ENCODE results near the gene SRBD1.

Gene SRBD1

DNA sequence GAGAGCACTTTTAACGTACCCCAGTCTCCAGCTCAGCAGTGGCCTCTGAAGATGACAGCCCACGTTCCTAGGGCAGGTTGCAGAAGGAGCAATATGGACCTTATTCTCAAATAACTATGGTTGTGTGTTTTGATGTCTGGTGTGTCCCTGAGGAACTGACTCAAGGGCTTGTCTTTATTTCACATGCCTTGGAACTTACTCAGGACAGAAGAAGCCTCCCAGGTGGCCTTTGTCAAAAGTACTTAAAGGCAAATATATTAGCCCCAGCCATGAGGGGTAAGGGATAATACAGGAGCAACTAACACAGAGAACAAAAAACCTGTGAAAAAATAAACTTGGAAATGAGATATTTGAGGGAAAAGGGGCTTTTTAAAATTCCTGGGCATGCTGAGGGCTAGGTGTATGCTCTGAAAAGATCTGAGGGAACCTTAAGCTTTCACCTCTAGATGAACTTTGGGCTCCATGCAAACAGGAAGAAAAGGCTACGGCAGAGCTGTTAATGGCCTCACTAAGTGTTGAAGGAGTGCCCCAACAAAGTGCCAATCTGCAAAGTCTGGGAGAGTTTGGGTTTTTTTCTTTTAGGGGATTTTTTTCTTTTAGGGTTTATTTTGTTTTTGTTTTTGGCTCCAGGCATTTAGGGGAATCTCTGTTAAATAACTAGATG, 40.3 kb downstream of the SRBD1 start:
- FAIRE-seq (no peak), DNase-seq (ENCODE audit: insufficient read length, low spot score) (no peak)
- TF ChIP-seq POLR2A (IDR thresholded peaks at IDR 0.05; ENCODE audit: low read depth, low read length), result no peak

GRCh38 chr2:45568935-45569334, 42.1 kb downstream of the SRBD1 start:
- FAIRE-seq (peak; percentile 90), DNase-seq (ENCODE audit: insufficient read length, low spot score) (no peak)
- no peak for TF ChIP-seq POLR2A (IDR thresholded peaks at IDR 0.05; ENCODE audit: low read depth, low read length)

- DNase-seq (ENCODE audit: insufficient read length, low spot score) (no peak), FAIRE-seq (peak; percentile 97)
- TF ChIP-seq POLR2A (IDR thresholded peaks at IDR 0.05; ENCODE audit: low read depth, low read length), result no peak
Measured at GRCh38 chr2:45567974-45568789, 42.9 kb downstream of the SRBD1 start.

DNA sequence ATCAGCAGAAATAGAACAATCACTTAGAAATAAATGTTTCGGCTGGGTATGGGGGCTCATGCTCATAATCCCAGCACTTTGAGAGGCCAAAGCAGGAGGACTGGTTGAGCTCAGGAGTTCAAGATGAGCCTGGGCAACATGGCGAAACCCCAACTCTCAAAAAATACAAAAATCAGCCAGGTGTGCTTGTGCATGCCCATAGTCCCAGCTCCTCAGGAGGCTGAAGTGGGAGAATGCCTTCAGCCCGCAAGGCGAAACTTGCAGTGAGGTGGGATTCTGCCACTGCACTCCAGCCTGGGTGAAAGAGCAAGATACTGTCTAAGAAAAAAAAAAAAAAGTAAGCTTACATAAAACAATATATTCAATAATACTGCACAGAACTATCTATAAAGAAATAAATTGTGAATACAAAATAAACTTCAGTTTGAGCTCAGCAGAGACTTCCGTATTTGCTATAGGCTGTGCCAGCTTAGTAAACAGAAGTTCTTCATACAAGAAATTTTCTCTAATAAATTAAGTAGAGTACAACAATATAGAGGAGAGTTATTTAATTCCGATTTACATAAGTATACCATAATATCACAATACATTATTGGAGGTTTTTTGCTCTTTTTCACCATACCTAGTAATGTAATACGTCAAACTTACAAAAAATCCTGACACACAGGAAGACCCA, 43.6 kb downstream of the SRBD1 start:
- FAIRE-seq (no peak), DNase-seq (ENCODE audit: insufficient read length, low spot score) (no peak)
- no peak for TF ChIP-seq POLR2A (IDR thresholded peaks at IDR 0.05; ENCODE audit: low read depth, low read length)

DNA sequence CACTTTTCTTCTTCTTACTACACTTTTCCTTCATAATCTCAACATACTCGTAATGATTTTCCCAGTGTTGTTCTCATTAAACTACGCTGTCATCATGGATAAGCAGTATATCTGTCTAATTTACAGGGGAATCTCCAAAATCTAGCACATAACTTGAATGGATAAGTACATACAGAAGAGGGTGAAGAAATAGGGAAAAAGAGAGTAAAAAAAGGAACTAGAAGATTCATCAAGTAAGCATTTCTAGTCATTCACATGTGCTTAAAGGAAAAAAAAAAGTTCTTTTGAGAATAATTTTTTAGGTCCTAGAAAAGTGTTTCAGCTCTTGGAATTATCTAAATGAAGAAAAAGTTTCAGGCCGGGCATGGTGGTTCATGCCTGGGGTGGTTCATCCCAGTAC, 51.6 kb downstream of the SRBD1 start:
- FAIRE-seq (peak; percentile 70), DNase-seq (ENCODE audit: insufficient read length, low spot score) (no peak)
- no peak for TF ChIP-seq POLR2A (IDR thresholded peaks at IDR 0.05; ENCODE audit: low read depth, low read length)

- FAIRE-seq (peak; percentile 96), DNase-seq (ENCODE audit: insufficient read length, low spot score) (no peak)
- no peak for TF ChIP-seq POLR2A (IDR thresholded peaks at IDR 0.05; ENCODE audit: low read depth, low read length)
Measured at GRCh38 chr2:45554742-45555140, 56.3 kb downstream of the SRBD1 start.

- TF ChIP-seq POLR2A (IDR thresholded peaks at IDR 0.05; ENCODE audit: low read depth, low read length), result no peak
- FAIRE-seq (no peak), DNase-seq (ENCODE audit: insufficient read length, low spot score) (no peak)
Measured at GRCh38 chr2:45554073-45554741, 56.9 kb downstream of the SRBD1 start.

- no peak for TF ChIP-seq POLR2A (IDR thresholded peaks at IDR 0.05; ENCODE audit: low read depth, low read length)
- DNase-seq (ENCODE audit: insufficient read length, low spot score) (no peak), FAIRE-seq (no peak)
Measured at GRCh38 chr2:45551862-45552261, 59.2 kb downstream of the SRBD1 start.

GRCh38 chr2:45545943-45546342, 65.1 kb downstream of the SRBD1 start:
- DNase-seq (ENCODE audit: insufficient read length, low spot score), result no peak
- no peak for FAIRE-seq
- TF ChIP-seq POLR2A (IDR thresholded peaks at IDR 0.05; ENCODE audit: low read depth, low read length), result no peak

DNA sequence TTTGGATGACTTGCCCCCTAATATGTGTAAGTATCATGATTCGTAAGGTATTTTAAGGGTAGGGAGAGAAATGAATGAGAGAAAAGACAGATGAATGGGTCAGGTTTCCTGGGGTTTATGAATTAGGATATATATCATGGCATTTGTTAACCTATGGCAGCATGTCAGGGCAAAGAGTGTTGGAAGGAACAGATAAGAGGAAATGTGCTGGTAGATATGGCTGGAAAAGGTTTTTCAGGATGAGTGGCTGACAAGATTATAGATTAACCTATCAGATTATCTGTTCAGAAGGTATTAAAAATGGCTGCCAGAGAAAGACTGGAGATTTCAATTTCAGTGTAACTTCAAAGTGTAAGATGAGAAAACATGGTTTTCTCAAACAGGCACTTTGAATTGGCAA, 67.8 kb downstream of the SRBD1 start:
- FAIRE-seq (no peak), DNase-seq (ENCODE audit: insufficient read length, low spot score) (no peak)
- TF ChIP-seq POLR2A (IDR thresholded peaks at IDR 0.05; ENCODE audit: low read depth, low read length), result no peak

DNA sequence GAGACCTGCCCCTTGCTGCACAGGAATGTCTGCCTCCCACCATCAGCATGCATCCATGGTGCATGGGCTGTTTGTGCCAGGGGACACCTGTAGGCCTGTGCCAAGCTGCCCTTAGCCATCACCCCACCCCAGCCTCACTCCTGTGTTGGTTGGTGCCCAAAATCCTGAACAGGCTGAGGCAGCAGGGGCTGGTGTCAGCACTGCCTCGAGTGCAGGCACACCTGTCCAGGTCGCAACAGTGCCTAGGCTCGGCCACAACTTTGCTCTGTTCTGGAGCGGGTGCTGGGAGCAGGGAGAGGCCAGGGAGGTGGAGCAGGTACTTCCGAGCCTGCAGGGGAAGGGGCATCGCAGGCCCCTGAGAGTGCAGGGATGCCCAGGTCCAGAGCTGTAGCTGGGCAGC, 69.1 kb downstream of the SRBD1 start:
- TF ChIP-seq POLR2A (IDR thresholded peaks at IDR 0.05; ENCODE audit: low read depth, low read length), result no peak
- FAIRE-seq (no peak), DNase-seq (ENCODE audit: insufficient read length, low spot score) (no peak)

DNA sequence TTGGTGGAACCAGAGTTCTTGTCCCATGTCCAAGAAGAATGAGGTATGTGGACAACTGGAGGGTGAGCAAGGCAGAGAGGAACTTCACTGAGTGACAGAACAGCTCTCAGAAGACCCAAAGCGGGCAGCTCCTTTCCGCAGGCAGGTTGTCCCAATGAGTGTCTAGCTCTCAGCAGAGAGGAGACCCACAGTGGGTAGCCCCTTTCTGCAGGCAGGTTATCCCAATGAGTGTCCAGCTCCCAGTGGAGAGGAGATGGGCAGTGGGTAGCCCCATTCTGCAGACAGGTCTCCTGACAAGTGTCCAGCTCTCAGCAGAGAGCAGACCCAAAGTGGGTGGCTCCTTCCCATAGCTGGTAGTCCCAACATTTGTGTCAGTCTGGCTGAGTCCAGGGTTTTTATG, 69.6 kb downstream of the SRBD1 start:
- no peak for TF ChIP-seq POLR2A (IDR thresholded peaks at IDR 0.05; ENCODE audit: low read depth, low read length)
- DNase-seq (ENCODE audit: insufficient read length, low spot score), result no peak
- FAIRE-seq, result no peak

- TF ChIP-seq POLR2A (IDR thresholded peaks at IDR 0.05; ENCODE audit: low read depth, low read length), result no peak
- DNase-seq (ENCODE audit: insufficient read length, low spot score), result no peak
- FAIRE-seq, result no peak
Measured at GRCh38 chr2:45540942-45541341, 70.1 kb downstream of the SRBD1 start.

DNA sequence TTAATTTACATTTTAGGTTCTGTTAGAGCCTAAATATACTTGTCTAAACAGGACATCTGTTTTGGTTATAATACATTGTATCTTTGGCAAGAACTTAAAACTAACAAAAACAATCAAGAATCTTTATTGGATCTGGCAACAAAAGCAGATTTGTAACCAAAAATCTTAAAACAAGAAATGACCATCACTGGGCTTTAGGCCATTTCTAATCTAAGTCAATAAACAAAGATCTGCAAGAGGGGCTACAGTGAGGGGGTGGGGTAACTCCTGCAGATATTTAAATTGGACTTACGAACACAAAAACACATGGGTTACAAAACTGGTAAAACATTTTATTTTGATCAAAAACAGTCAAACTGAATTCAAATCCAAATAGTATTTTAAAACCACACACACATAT, 77.3 kb downstream of the SRBD1 start:
- TF ChIP-seq POLR2A (IDR thresholded peaks at IDR 0.05; ENCODE audit: low read depth, low read length), result no peak
- DNase-seq (ENCODE audit: insufficient read length, low spot score) (no peak), FAIRE-seq (no peak)

Data from H54 (cell line).